ENCODE measurements around the gene USH1C.

DNA sequence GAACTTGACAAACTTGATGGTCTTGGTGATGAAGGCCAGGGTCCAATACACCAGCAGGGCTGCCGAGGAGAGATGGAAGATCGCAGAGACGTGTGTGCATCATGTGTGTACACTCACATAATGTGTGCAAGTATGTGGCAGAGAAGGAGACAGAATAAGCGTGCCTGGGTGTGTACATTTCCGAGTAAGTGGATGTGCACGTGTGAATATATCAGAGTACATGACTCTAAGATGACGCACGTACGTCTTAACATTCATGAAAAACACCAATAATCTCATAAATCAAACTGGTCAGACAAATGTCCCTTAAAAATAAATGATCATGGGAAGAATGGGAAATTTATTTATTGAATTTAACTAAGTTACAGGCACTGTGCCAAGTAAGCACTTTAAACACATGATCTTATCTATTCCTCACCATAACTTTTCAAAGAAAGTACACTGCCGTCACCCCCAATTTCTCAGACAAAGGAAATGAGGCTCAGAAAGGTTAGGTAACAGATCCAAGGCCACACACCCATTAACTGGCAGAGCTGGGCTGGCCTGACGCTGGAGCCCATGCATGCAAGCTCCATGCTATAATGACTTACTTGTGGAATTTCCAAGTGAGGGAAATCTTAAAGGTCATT is 80.6 kb downstream of the USH1C start:
- TF ChIP-seq POLR2AphosphoS5 (IDR thresholded peaks at IDR 0.05) (no peak), EP300 (IDR thresholded peaks at IDR 0.05) (no peak), POLR2A (IDR thresholded peaks at IDR 0.05) (no peak)
- TF ChIP-seq, protein P1, sequence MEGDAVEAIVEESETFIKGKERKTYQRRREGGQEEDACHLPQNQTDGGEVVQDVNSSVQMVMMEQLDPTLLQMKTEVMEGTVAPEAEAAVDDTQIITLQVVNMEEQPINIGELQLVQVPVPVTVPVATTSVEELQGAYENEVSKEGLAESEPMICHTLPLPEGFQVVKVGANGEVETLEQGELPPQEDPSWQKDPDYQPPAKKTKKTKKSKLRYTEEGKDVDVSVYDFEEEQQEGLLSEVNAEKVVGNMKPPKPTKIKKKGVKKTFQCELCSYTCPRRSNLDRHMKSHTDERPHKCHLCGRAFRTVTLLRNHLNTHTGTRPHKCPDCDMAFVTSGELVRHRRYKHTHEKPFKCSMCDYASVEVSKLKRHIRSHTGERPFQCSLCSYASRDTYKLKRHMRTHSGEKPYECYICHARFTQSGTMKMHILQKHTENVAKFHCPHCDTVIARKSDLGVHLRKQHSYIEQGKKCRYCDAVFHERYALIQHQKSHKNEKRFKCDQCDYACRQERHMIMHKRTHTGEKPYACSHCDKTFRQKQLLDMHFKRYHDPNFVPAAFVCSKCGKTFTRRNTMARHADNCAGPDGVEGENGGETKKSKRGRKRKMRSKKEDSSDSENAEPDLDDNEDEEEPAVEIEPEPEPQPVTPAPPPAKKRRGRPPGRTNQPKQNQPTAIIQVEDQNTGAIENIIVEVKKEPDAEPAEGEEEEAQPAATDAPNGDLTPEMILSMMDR (IDR thresholded peaks at IDR 0.05): no peak

Data from gastroesophageal sphincter (tissue), 3 donors.